HG02981 (cell line): ENCODE measurements around the gene RBM20.
A peak's percentile ranks its signal among the peaks of the same experiment; 100 is the strongest.
"Not testable (repeated sequence)": the region's sequence is repeated elsewhere in the genome, so short reads cannot be mapped to it uniquely, and the experiment has no call there.

Experiments
- ATAC-seq: cut with Tn5 transposase; IDR thresholded peaks from one replicate; pipeline ENCODE4 v1.9.1; 2021; ENCODE audit warnings: mild to moderate bottlenecking, moderate library complexity; ENCODE audit not compliant: unreplicated experiment

The RBM20 gene

GRCh38 chr10:110758898-110759297, 114.8 kb downstream of the RBM20 start:
- no peak for ATAC-seq

GRCh38 chr10:110759523-110759922, 115.4 kb downstream of the RBM20 start:
- ATAC-seq: no peak

GRCh38 chr10:110762109-110762848, 118.1 kb downstream of the RBM20 start:
- no peak for ATAC-seq

- ATAC-seq: no peak
Measured at GRCh38 chr10:110762849-110763211, 118.7 kb downstream of the RBM20 start.

- ATAC-seq: no peak
Measured at GRCh38 chr10:110764378-110764777, 120.2 kb downstream of the RBM20 start.

- ATAC-seq: no peak
Measured at GRCh38 chr10:110764793-110765512, 120.8 kb downstream of the RBM20 start.

GRCh38 chr10:110765513-110766319, 121.6 kb downstream of the RBM20 start:
- no peak for ATAC-seq

- not testable (repeated sequence) for ATAC-seq
Measured at GRCh38 chr10:110767601-110768000, 123.5 kb downstream of the RBM20 start.

GRCh38 chr10:110770243-110770642, 126.1 kb downstream of the RBM20 start:
- ATAC-seq: no peak

- ATAC-seq: no peak
Measured at GRCh38 chr10:110771486-110771885, 127.3 kb downstream of the RBM20 start.

GRCh38 chr10:110771991-110772390, 127.9 kb downstream of the RBM20 start:
- ATAC-seq: no peak

GRCh38 chr10:110772454-110773025, 128.4 kb downstream of the RBM20 start:
- no peak for ATAC-seq

GRCh38 chr10:110773693-110774068, 129.5 kb downstream of the RBM20 start:
- ATAC-seq: no peak

GRCh38 chr10:110774069-110775019, 130.2 kb downstream of the RBM20 start:
- ATAC-seq: peak; percentile 94

- ATAC-seq: no peak
Measured at GRCh38 chr10:110775020-110775375, 130.9 kb downstream of the RBM20 start.

- ATAC-seq: no peak
Measured at GRCh38 chr10:110775406-110775805, 131.3 kb downstream of the RBM20 start.

- ATAC-seq: no peak
Measured at GRCh38 chr10:110777017-110777416, 132.9 kb downstream of the RBM20 start.

GRCh38 chr10:110777661-110778060, 133.5 kb downstream of the RBM20 start:
- no peak for ATAC-seq

GRCh38 chr10:110778211-110778610, 134.1 kb downstream of the RBM20 start:
- no peak for ATAC-seq

GRCh38 chr10:110779489-110779888, 135.4 kb downstream of the RBM20 start:
- ATAC-seq: no peak
